Activated CD4-positive, alpha-beta T cell treated with anti-CD3 and anti-CD28 coated beads, Interleukin-2, Interleukin-6, amounts not matched to agents 100 ng/mL and 50 ng/mL, durations not matched to agents 16 hours and 8 hours (primary cell): Measurements from ENCODE around the gene PHF14.
A peak's percentile ranks its signal among the peaks of the same experiment; 100 is the strongest.

Experiments used
- DNase-seq: peaks from one replicate; pipeline ENCODE4 v3.0.0-alpha.2; 2020

Gene PHF14

DNA sequence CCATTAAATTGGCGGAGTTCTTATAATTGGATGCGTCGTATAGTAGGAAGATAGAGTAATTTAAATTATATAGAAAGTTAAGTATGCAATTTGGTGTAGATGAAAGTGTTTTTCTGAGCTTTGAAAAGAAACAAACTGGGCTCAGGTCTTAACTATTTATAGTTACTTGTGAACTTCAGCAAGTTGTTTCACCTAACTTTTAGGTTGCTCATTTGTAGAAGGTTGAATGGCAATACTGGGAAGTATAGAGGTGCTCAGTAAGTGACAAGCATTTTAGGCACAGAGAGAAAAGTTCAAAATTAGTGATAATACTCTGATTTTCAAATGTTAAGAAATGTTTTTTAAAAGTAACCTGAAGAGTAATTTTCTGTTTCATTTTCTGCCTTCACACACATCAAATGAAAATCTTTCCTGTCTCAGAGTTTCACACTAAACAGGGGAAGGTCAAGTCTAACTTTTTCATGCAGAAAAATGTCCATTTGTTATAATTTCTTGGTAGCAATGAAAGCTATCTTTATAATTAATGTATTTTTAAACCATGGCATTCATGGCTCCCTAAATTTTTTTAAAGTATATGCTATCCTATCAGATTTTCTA is 146.5 kb downstream of the PHF14 start:
- DNase-seq, result peak; percentile 6

DNA sequence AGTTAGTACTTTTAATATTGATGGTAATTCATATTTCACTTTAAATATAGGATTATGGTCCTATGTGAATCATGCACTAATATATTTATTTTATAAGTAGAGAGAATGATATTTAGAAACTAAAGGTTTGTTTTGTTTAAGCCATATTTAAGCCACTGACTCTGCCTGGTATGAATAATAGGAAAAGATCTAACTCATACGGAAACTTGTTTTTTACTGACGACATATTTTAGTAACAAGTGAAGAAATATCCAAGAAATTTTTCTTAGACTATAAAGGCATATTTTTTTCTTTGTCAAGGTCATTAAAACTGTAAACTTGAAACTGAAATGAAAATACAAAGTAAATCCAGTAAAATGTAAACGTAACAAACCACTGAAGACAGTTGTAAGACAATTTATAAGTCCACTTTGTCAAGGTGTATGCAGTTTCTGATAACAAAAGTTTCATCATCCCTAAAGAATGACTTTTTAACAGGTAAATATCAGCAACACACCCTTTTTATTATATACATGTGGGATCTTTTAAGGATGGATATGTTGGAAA is 147.1 kb downstream of the PHF14 start:
- DNase-seq, result peak; percentile 49

DNA sequence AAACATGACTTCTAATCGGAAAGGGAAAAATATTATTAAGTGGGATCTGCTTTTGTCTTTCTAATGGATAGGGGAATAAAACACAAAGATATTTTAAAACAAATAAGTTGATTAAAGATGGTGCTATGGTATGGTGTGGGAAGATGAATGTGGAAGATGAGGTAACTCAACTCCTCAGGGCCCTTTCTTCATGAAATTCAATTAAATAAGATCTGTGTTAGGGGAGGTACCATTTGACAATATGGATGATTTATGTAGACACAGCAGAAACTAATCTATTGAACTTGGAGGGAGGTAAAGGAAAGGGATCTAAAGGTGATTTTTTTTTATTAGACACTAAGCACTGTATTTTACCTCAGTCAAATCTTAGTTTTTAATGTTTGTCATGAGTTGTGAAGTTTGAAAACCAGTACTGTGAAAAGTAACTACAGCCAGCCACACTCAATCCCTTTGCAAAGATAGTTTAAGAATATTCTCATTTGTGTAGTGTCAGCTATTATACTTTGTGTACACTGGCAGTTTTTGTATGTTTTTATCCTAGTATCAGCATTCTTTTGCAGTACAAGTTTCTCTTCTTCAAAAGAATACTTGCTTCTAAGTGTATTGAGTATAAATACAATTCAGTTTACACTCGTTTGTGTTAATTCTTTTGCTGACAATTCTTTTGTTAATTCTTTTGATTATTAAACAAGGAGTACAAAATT is 151.3 kb downstream of the PHF14 start:
- no peak for DNase-seq

- DNase-seq, result peak; percentile 42
Observed at GRCh38 chr7:11127114-11127785, 153.6 kb downstream of the PHF14 start.

- no peak for DNase-seq
Observed at GRCh38 chr7:11127988-11128387, 154.3 kb downstream of the PHF14 start.

GRCh38 chr7:11128498-11128897 is 154.8 kb downstream of the PHF14 start:
- DNase-seq, result no peak

GRCh38 chr7:11130012-11130411 is 156.3 kb downstream of the PHF14 start:
- DNase-seq, result peak; percentile 65

- no peak for DNase-seq
Observed at GRCh38 chr7:11130601-11131000, 156.9 kb downstream of the PHF14 start.

- DNase-seq, result no peak
Observed at GRCh38 chr7:11133436-11133959, 159.8 kb downstream of the PHF14 start.

GRCh38 chr7:11135573-11135972 is 161.9 kb downstream of the PHF14 start:
- no peak for DNase-seq

DNA sequence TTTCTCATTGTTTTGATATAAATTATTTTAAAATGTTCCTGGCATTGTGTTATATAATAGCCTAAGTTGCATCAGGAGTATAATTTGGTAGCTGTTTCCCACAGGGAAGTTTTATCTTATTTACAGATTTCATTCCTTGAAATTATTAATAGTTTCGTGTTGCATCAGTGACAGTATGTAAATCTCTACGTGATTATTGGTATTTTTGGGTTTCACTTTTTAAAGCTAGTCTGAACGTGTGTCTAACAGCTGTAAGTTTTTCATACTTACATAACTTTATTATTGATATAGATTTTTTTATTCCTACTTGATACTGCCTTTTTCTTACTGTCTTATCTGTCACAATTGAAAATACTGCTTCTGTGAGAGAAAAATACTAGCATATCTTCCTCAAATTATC is 167.9 kb downstream of the PHF14 start:
- no peak for DNase-seq

- DNase-seq, result no peak
Observed at GRCh38 chr7:11153694-11154093, 180.0 kb downstream of the PHF14 start.

DNA sequence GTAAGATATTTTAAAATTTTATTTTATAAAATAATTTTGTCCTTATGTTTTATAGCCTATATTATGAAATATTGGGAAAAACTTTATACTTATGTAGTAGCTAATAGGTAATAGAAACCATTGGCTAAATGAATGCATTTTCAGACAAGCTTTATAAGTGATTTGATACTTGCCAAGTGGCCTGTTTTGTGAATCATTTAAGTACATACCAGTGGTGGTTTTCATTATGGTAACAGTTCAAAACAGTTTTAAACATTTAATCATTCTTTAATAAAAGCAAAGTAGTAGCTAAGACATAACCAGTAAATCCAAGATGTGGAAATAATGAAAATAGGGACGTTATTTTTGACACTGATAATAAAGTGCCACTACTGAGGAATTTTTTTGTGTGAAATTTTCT is 182.2 kb downstream of the PHF14 start:
- no peak for DNase-seq

GRCh38 chr7:11161499-11161898 is 187.8 kb downstream of the PHF14 start:
- DNase-seq, result no peak

GRCh38 chr7:11163220-11163619 is 189.5 kb downstream of the PHF14 start:
- DNase-seq, result no peak

DNA sequence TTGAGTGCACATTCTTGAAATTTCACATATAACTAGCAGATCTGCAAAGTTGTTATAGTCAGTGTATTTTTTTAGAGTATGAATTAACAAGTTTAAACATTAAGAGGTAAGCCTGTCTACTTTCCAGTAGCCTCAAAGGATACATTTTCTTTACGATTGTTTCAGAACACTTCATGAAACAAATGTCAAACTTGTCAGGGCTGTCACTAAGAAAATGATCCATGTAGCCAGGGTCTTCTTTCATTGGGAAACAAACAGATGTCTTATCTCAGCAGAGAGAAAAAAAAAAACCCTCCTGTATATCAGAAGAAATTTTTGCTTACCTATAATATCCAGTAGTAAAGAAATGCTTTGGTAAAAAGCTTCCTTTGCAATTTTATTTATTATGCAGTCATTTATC is 192.4 kb downstream of the PHF14 start:
- no peak for DNase-seq

DNA sequence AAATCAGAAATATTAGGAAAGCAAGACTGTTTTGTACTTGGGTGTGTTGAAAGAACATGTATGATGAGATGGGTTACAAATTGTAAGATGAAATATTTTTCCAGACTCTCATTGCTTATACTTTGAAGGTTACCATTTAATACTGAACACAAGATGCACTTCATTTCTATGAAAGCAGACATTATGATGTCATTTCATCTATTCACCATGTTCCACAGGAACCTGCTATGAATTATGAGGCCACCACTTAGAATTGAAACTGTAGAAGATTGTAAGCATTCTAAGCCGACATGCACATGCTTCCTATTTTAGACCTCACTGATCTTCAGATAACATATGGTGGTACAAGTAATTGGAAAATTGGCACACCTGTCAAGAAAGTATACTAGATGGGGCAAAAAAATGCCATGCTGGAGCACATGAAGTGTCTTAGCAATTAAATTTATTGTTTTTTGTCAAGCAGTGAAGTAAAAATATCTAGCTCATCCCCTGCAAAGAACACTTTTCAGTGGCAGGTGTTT is 195.0 kb downstream of the PHF14 start:
- DNase-seq, result no peak

DNA sequence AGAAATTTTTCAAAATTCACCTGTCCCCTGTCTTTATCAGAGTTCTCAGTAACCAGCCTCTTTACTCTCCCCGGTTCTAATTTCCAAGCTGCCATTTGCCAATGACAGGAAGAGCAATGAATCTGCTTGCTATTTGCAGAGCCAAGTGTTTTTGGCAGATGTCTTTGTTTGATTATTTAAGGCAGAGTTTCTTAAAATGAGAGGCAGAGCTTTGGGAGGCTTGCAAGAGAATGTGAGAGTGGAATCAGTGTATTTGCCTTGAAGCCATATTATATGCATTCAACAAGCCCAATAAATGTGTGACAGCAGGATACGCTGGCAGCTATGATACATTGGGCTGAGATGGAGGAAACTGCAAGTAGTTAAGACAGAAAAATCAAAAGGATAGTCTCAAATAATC is 196.5 kb downstream of the PHF14 start:
- no peak for DNase-seq

DNA sequence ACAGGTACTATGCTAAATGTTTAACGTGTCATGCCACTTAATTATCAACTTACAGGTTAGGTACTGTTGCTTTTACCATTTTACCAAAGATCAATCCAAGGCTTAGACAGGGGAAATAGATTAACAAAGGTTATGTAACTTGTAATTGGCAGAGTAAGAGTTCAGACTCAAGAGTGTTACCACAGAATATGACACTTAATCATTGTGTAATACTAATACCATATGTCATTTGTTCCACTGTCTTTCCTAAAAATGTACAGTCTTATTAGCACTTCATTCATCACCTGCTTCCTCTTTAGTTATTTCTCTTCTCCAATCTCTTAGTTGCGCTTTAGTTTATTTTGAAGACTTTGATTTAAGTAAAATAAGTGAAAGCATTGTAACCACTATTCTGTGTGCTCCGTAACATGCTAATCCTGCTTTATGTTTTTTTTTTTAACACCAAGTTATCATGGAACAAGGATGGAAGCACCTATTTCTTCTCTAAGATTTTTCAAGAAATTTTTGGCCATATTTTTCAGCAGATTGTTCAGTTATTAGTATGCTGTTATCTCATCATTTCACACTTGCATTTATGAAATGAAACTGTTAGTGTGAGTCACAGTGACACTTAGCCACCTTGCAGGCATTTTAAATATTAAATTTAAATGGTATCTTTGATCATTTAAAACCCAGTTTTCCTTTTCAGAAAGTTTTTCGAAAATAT is 197.3 kb downstream of the PHF14 start:
- DNase-seq, result no peak

DNA sequence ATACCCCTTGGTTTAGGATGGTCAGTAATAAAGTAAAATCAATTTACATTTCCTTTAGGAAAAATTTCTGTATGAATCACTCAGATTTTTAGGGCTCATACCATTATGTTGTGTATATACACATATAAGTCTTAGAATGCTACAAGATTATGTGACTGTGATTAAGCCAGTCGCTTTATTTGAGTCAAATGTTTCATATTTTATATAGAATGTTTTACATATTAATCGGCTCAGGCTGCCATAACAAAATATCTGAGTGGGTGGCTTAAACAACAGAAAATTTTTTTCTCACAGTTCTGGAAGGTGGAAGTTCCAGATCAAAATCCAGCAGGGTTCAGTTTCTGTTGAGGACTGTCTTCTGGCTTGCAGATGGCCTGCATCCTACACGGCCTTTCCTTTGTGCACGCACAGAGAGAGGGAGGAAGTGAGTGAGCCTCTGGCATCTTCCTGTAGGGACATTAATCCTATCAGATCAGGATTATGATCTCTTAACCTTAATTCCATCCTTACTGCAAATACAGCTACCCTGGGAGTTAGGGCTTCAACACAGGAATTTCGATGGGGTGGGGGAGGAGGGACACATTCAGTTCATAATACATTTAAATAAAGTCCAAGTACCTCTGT is 198.0 kb downstream of the PHF14 start:
- DNase-seq, result no peak

GRCh38 chr7:11172835-11173234 is 199.2 kb downstream of the PHF14 start:
- DNase-seq, result no peak

DNA sequence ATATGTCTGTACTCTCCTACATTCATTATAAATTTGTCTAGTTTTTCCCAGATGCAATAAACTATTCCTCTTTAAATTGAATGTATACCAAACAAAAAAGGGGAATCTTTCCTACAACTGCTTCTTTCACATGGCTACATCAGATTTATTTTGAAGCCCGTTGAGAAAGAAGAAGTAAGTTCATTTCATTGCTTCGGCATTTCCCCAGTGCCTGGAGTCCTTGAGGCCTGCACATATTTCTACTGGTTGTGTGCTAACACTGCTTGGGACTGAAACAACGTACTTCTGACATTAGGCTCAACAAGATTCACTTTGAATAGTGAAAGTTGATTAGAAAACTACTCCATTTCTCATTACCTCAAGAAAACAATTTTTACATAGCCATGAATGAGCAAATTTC is 201.7 kb downstream of the PHF14 start:
- DNase-seq, result no peak
